Renal pelvis (tissue), 4 donors: ENCODE results near the gene ARHGEF10L. TPM values are rescaled to one million over a fixed set of nuclear protein-coding genes. Genes with fewer than 3 reads are reported as not detected.

Source experiments
- DNase-seq: peaks from one replicate; pipeline ENCODE4 v3.0.0-alpha.2; 2013
- polyA plus RNA-seq, 3 donors: library from polyadenylated mRNA; unstranded; fragments of 120-200 nt; gene quantifications; one replicate each; pipeline ENCODE4 v1.2.1, GENCODE V29; 2013; ENCODE audit not compliant: insufficient read length in 3 of 3

The ARHGEF10L gene
- polyA plus RNA-seq, 3 donors: 49.1 to 57.4 (median 56.4) TPM

- DNase-seq: no peak
Observed at GRCh38 chr1:17544776-17545350, 5.4 kb downstream of the ARHGEF10L start.

GRCh38 chr1:17545356-17545755, 5.9 kb downstream of the ARHGEF10L start:
- DNase-seq: no peak

GRCh38 chr1:17546946-17547670, 7.6 kb downstream of the ARHGEF10L start:
- no peak for DNase-seq

- no peak for DNase-seq
Observed at GRCh38 chr1:17549384-17549783, 9.9 kb downstream of the ARHGEF10L start.

GRCh38 chr1:17550729-17551584, 11.5 kb downstream of the ARHGEF10L start:
- DNase-seq: no peak

- DNase-seq: no peak
Observed at GRCh38 chr1:17551755-17552234, 12.3 kb downstream of the ARHGEF10L start.

- no peak for DNase-seq
Observed at GRCh38 chr1:17553975-17554700, 14.6 kb downstream of the ARHGEF10L start.

GRCh38 chr1:17554954-17555353, 15.5 kb downstream of the ARHGEF10L start:
- DNase-seq: no peak

- no peak for DNase-seq
Observed at GRCh38 chr1:17557986-17558385, 18.5 kb downstream of the ARHGEF10L start.

- no peak for DNase-seq
Observed at GRCh38 chr1:17558541-17558940, 19.0 kb downstream of the ARHGEF10L start.

- DNase-seq: no peak
Observed at GRCh38 chr1:17558954-17559614, 19.6 kb downstream of the ARHGEF10L start.

- DNase-seq: peak; percentile 87
Observed at GRCh38 chr1:17559615-17560419, 20.3 kb downstream of the ARHGEF10L start.

- DNase-seq: no peak
Observed at GRCh38 chr1:17561247-17561548, 21.7 kb downstream of the ARHGEF10L start.

- no peak for DNase-seq
Observed at GRCh38 chr1:17561561-17561985, 22.1 kb downstream of the ARHGEF10L start.

GRCh38 chr1:17562375-17562774, 22.9 kb downstream of the ARHGEF10L start:
- DNase-seq: no peak

- DNase-seq: no peak
Observed at GRCh38 chr1:17563494-17564281, 24.2 kb downstream of the ARHGEF10L start.

- no peak for DNase-seq
Observed at GRCh38 chr1:17564458-17565393, 25.2 kb downstream of the ARHGEF10L start.

- no peak for DNase-seq
Observed at GRCh38 chr1:17565461-17566252, 26.2 kb downstream of the ARHGEF10L start.
